HG03039 (cell line): ENCODE measurements around the gene LRRC8D.
A peak's percentile ranks its signal among the peaks of the same experiment; 100 is the strongest.

ENCODE experiments used
- ATAC-seq: cut with Tn5 transposase; IDR thresholded peaks from one replicate; pipeline ENCODE4 v1.9.1; 2021; ENCODE audit warnings: mild to moderate bottlenecking, moderate library complexity; ENCODE audit not compliant: unreplicated experiment

Gene LRRC8D

DNA sequence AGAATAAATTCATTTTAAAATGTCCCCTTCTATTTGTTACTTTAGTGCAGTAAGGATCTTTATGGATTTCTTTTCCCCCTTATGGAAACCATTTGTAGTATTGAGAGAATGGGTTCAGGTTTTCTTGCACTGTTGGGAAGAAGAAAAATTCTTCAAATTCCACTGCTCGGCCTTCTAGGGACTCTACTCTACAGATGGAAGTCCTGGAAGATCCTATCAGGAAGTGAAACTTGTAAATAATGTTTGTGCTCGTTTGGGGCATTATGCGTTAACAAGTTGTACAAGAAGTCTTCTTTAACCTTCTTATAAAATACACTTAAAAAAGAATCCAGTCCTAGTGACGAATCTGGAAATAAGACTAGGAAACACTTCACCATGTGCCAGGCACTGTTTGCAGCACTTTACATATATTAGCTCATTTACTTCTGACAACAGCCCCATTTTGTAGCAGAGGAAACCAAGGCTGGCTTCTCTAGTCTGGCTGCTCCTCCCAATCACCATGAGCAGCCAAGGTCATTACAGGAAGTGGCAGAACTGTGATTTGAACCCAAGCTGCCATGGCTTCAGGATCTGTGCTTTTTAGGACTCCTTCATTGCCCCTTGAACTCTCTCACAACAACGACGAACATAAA lies 11.8 kb downstream of the LRRC8D start:
- no peak for ATAC-seq

DNA sequence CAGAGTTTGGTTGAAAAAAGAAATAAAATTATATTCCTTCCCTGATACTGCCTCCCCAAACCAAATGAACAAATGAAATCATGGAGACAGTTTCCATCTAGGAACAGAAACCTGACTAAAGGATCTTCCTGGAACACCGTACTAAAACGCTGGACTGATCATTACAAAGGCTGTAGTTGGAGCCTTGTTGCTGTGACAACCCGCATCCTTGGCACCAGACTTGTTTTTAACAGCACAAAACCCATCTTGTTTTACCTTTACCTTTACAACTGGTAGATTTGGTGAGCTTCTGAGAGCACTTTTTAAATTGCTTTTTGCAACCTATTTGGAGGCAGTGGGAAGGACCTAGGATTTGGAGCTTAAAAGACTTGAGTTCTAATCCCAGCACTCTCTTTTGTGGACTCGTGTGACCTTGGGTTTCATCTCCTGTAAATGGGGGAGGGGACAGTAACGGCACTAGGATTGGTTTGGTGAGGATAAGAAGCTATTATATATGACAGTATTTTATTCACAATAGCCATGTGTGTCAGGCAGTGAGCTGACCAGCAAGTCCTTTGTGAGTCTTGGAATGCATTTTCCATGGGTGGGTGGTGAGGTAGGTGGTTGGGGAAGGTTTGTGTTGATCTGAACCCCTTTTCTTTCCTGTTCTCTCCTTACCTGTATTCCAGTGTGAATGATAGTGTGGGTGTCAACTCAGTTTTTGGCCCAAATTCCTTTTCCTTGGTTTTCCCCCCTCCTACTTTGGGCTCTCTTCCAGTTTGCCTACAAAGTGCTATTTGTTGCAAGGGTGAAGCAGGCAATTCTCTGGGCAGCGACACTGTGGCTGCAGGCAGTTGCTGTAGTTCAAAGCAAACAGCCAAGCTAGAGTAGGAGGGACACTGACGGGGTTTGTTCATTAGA lies 12.6 kb downstream of the LRRC8D start:
- no peak for ATAC-seq

DNA sequence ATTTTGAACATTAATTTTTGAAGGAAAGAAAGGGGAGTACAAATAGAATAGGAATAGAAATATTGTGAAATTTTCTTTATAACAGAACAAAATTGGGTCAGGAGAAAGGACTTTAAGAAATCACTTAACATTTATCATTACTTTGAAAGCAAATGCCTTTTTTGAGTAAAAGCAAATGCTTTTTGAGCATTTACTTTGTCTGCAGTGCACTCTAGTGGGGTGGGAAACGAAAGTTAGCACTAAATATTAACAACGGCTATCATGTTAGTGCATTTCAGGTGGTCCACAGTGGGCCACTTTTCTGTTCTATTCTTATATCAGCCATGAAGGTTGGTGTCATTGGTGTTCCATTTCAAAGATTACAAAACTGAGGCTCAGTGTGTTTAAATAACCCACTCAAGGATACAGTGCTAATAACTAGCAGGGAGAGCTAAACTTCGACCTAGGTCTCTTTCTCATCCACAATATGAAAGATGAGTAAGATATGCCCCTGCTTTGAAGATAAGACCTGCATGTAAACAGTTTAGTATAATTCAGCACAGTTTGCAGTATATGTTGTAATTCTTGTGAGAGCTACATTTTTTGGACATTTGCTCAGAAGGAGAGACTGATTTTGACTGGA lies 13.4 kb downstream of the LRRC8D start:
- ATAC-seq = no peak

DNA sequence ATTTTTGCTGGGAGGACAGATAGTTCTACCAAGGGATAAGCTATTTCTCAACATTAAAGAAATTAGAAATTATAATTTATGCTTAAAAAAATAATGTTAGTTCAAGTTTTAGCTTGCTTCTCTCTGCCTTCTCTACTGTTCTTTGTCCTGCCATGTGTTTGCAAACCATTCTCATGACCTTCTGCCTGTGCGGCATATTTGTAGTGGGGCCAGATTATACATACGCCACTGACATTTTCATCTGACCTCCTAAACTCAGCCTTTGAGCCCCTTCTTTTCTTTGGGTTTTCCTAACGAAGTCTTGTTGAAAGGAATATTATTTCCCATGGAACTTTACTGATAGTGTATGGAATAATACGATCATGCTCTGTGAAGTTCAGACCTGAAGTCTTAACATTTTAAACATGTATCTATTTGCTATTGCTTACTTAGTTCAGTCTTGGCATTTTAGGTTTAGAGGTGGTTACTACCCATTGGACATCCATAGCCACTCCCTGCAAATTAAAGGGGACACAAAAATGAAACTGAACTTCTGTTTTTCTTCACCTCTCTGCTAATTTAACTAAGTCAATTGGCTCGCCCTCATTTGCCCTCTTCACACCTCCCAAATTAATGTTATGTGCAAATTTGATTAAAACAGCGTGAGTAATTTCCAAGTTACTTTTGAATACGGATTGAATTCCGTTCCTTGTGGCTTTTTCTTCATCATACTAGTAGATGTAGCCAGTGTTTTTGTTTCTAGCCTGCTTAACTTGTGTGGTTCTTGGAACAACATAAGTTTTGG lies 15.6 kb downstream of the LRRC8D start:
- no peak for ATAC-seq

DNA sequence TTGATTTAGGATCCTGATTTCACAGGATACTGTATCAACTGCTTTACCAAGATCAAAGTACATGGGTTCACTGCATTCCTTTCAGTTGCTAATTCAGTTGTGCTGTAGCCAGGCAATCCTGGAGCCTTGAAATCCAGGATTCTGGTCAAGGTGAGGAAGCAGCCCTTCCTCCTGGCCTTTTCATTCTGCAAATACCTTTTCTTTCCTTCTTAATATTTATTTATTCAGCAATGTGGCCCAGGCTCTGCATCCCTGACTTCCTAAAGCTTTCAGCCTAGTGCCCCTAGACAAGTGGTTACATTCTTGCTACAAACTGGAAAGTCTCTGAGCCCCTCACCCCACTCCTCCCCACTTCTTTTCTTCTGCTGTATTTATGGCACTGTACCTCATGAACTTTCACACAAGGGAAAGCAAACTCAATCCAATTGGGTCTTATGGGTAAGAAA lies 16.2 kb downstream of the LRRC8D start:
- ATAC-seq = no peak

DNA sequence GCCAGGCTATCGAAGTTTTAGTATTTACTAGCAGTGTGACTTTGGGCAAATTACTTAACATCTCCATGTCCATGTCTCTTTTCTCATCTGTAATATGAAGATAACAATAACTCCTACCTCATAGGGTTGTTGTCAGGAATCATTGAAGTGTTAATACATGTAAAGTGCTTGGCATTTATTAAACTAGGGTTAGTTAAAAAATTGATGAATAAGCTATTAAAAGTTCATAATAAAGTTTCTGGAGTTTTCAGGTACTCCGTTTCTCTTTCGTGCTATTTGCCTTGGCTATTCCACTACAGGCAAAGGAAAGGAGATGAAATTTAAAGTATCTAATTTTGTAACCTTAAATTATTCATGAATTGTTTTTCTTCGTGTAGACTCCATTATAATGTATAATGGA lies 16.7 kb downstream of the LRRC8D start:
- ATAC-seq = no peak

DNA sequence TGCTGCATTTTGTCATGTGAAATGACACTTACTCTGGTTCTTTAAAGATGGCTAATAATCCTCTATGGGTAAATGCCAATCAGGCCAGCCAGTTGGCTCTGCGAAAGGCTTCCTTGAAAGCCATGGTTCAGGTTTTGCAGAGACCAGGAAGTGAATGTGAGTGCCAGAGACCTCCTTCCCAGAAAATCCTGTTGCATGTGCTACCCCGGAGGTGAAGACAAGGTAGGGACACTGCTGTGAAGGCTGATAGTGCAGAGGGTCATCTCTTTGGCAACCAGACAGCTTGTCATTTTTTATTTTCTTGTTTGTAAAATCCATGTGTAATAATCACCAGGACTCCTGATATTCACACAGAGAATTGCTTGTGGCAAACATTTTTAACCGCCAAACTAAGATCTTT lies 18.7 kb downstream of the LRRC8D start:
- ATAC-seq = no peak

DNA sequence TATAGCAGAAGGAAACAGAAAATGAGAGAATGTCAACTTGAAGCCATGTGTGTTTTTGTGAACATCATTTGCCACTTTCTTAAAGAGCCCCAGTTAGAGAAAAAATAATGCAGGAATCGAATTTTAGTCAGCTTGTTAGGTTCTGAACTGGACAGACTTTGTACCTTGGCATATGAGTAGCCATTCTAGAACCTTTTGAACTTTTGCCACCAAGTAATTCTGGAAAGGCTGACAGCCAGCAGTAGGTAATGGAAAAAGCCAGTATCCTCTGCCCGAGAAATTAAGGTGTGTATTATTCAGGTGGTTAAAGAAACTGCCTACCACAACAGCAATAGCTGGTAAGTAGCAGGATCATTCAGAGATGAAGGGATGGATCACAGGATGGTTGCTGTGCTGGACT lies 20.7 kb downstream of the LRRC8D start:
- no peak for ATAC-seq

DNA sequence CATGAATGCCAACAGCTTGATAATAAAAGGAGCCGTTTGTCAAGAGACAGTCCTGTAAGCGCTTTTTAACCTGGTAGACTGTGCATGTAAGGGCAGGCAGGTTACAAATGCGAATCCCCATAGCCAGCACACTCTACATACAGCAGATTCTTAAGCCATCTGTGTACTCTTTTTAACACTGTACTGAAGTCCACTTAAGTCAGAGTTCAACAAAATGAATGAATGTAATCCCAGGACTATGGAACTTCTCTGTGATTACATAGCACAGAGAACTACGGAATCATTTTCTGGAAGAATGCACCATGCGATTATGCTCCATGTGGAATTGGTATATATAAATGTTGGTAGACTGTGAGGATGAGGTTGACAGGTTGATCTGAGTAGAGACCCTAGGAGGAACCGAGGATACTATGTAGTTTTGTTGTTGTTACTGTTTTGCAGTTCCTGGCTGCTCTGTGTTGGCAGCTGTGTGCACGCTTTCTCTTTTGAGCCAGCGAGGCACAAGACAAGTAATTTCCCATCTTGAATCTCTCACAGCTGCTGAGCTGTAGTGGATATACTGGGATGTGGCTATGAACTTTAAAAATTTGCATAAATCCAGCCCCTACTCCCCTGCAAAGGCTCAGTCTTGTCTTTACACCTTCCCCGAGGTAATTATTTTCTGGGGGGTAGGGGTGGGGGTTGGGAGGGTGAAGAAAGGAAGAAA lies 21.9 kb downstream of the LRRC8D start:
- peak; percentile 31 for ATAC-seq

DNA sequence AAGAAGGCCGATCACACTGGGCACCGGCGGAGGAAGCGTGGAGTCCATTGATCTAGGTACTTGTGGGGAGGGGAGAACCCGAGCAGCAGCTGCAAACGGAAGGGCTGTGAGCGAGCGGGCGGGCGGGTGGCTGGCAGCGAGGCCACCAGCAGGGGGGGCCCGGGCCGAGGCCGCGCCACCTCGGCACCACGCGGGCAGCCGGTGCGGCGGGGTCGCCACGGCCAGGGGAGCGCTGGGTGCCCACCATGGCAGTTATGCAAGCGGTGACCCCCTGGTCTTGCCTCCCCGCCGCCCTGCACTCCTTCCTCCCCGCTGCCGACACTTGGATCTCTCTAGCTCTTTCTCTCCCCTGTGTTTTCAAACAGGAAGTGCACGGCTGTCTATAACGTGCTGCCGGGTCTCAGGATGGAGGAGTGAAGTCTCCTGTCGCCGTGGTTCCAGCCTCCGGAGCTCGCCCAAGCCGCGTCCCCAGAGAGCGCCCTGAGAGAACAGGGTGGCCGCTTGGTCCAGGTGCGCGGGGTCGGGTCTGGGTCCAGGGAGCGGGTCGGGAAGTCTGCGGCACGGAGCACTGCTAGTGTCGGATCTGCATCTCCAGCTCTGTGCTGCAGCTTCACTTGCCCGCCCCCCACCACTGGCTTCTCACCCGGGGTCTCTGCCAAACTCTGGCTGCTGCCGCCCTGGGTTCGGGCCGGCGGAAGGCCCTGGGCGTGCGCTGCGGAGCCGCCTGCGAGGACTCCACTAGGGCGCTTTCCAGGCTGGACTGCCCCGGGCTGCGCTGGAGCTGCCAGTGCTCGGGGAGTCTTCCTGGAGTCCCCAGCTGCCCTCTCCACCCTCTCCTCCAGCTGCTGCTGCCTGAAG lies 22.7 kb downstream of the LRRC8D start:
- peak; percentile 91 for ATAC-seq

DNA sequence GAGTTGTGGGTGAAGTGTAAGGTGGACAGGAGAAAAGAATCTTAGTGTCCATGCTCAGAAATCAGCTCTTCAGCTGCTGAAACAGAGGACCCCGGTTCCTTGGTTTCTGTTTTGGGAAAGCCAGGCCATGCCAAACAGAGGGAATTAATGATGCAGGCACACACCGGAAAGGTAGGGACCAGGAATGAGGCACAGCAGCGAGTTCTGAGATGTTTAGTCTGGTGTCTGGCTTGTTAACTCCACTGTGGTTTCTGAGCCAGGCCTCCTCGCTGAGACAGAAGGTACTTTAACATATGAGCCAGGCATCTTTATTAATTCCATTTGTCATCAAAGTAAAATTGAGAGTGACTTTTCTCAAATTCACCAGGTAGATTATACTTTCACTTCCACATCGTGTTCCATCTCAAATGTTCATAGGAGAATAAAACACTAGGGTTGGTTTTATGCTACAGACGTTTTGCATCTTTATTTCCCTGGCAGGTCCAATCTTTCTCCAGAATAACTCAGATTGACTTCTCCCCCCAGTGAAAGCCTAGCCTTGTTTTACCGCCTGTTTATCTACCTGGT lies 23.5 kb downstream of the LRRC8D start:
- ATAC-seq = no peak

DNA sequence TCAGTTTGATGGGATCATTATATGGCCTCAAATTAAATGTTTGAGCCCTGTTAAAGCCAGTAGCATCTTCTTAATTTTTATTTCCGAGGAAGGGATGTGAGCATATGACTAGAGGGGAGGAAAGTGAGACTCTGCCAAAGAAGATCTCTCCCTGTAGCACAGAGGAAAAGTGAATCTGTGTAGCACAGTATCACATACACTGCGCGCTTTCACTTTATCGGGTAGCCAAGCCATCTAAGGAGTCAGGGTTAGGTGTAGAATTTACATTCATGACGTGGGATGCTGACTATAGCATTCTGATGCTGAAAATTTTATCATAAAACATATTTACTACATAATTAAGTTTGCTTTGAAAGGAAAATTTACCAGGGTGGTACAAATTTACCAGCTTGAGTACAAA lies 24.0 kb downstream of the LRRC8D start:
- no peak for ATAC-seq

DNA sequence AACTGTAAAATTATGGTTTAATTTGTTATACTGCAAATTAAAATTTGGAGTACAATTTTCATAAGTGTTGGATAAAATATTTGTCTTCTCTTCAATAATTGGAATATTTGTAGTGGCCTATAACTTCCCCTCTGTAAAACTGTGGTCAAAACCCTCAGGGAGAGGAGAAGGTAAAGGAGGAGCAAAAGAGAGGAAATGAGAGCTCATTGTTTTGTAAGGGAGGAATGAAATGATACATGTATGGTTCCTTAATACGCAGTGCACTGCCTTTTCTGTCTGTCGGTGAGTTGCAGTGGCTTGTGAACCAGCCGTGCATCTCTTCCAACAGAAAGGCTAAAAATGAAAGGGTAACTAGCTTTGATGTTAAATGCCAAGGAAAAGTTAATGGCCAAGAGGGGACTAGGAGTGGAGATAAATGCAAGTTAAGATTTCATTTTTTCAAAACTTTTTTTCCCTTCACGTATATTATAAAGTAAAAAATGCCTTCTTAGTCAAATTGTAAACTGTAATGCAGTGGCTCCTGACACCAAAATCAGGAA lies 26.4 kb downstream of the LRRC8D start:
- ATAC-seq = no peak

DNA sequence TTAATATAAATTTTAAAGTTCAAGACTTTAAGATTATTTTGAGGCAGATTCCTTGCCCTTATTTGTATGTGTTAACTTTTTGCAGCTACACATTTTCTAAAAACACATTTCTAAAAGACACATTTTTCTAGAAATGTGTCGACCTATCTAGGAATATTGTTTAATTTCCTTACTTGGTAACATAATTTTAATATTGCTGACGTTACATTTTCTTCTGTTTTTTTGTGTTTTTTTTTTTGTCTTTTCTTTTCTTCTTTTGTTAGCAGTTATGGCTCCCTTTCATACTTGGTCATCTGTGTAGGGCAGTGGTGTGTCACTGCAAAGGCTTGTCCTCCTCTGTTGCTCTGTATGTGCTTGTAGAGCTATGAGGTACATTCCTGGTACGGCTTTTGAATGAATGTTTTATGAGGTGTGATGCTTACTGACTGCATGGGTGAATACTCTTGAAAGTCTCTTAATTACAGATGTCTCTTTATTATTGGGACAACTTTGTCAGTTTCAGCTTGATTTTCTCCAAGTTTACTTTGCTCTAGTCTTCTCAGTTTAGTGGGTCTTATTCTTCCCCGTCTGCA lies 30.1 kb downstream of the LRRC8D start:
- no peak for ATAC-seq

DNA sequence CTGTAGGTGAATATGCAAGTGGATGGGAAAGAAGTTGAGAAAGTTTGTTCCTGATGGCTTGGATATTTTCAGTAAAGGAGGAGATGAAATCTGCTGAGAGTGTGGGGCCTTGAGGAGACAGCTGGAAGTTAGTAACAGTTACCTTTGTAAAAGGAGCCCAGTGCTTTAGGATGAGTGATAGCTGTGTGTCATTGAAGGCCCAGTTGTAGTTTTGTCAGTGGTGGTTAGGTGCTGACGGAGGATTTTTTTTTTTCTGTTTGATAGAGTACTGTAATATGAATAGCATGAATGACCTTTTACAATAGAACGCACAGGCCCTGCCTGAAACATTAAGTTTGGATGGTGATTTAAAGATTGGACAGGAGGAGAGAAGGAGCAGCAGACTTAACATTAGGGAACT lies 33.3 kb downstream of the LRRC8D start:
- ATAC-seq = no peak

DNA sequence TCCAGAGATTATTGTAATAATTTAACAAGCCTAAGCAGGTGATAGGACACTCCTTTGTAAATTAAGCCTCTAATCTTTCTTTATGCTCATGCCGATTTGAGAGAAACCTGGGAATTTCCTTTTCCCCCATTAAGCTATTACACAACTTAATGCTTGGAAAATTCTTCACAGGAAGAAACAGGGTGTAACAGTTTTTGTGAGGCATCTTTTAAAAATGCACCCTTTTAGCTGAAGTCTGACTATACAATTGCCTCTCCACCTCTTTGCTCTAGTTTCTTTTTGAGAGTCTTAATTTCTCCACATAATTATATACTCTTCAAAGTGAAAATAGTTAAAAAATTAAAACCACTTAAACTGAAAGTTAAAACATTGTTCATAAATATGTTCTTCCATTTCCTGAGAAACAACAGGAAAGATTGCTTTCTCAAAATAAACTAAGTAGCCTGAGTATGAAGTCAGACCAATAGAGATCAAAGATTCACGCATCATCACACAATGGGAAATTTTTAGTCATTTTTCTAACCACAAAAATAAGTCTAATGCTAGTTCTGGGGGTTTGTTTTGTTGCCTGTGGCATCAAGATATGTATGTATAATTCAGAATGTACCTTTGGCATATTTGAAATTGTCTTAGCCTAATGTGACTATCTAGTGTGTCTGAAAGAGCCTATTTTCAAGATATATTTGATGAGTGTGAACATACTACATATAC lies 34.7 kb downstream of the LRRC8D start:
- ATAC-seq = peak; percentile 76

DNA sequence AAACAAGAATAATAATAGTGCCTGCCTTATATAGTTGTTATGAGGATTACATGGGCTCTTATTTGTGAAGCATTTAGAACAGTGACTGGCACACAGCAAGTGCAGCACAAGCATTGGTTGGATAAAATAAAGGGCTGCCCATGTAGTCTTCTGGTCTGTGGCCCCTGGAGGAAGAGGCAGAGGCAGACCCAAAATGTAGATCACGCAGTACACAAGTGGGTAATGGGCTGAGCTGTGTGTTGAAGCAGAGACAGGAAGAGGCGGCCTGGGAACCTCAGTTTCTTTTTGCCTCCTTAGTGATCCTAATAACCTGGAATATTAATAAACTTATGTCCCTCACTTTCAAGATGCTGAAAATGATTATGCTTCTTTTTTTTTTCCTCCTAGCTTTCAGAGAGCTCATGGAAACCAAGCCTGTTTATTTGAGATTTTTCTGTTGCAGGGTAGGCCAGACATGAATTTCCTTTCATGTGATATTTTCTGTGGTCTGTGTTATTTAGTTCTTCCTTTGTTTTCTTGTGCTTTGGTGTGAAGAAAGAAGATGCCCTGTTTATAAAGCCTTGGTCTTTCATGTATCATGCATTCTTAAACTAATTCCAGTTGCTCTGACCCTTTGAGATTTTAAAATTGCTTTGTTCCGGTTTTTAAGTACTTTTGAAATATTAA lies 42.5 kb downstream of the LRRC8D start:
- no peak for ATAC-seq
